ENCODE measurements around the gene DIMT1. TPM values are rescaled to one million over a fixed set of nuclear protein-coding genes. Genes with fewer than 3 reads are reported as not detected.

DIMT1 gene
- total RNA-seq, 1 experiment from 2014 or later, result 43.5 TPM

- ChIA-PET POLR2A (no interaction called here), RAD21 (ENCODE audit: low non-redundant PET in 1 of 2, low total read pairs in 2 of 2, uncharacterized antibody in 2 of 2, unreplicated experiment in 2 of 2) (no interaction called here), CTCF (no interaction called here)
- Histone ChIP-seq H3K27ac (ENCODE audit: low read depth, low read length) (no peak overlapping the region), H3K4me2 (ENCODE audit: low read length) (no peak overlapping the region), H3K9ac (ENCODE audit: low read length) (no peak overlapping the region), H3K27me3 (ENCODE audit: insufficient read depth, low read length) (no peaks in the 10 kb centered on the region), H3K9me3 (ENCODE audit: control insufficient read depth in 1 of 2, insufficient read depth in 1 of 2, low read depth in 1 of 2, low read length in 2 of 2) (no peaks in the 10 kb centered on the region), H2AFZ (ENCODE audit: low read depth, low read length, poor library complexity, severe bottlenecking) (no peak overlapping the region), H3K4me3 (replicated peaks in 1 of 2; ENCODE audit: low read depth in 1 of 2, low read length in 2 of 2) (no peak overlapping the region), H4K20me1 (ENCODE audit: insufficient read depth) (0 out of 2 replicates have a peak, but pooled peaks cover 4% of the 10 kb centered on the region), H3K9me2 (ENCODE audit: insufficient read depth) (no peaks in the 10 kb centered on the region), H3K36me3 (ENCODE audit: control insufficient read depth in 1 of 2, insufficient read depth in 2 of 2, low read length in 2 of 2) (0 out of 4 replicates have a peak, but pooled peaks cover 0 to 4% of the 10 kb centered on the region in 2 experiments), H3K4me1 (ENCODE audit: control insufficient read depth in 1 of 2, insufficient read depth in 2 of 2, low read length in 2 of 2) (no peaks in the 10 kb centered on the region), H3K79me2 (ENCODE audit: insufficient read depth, low read length) (peaks cover 100% of the 10 kb centered on the region)
- BruUV-seq (replicated peaks), result no TSS peak
- intact Hi-C loops (cut with micrococcal nuclease), result no loop called here
- TF ChIP-seq ZBTB33 (IDR thresholded peaks at IDR 0.05; ENCODE audit: extremely low read depth, insufficient replicate concordance, low read length) (no peak), MAX (IDR thresholded peaks at IDR 0.05) (no peak), YY1 (IDR thresholded peaks at IDR 0.05; ENCODE audit: extremely low read depth, insufficient replicate concordance, low read depth, low read length) (no peak), ZFX (IDR thresholded peaks at IDR 0.05) (no peak), EZH2phosphoT487 (IDR thresholded peaks at IDR 0.05; ENCODE audit: borderline replicate concordance) (no peak), JUND (IDR thresholded peaks at IDR 0.05) (no peak), ATF3 (IDR thresholded peaks at IDR 0.05) (no peak)
- DNase-seq (ENCODE audit: low read depth, low spot score) (no peak), ATAC-seq (no peak)
Observed at GRCh38 chr5:62421414-62421813, 17.7 kb upstream of the DIMT1 start.

GRCh38 chr5:62419609-62420008, 15.9 kb upstream of the DIMT1 start:
- Histone ChIP-seq H3K79me2 (ENCODE audit: insufficient read depth, low read length) (peaks cover 100% of the 10 kb centered on the region), H3K9ac (ENCODE audit: low read length) (no peak overlapping the region), H3K27ac (ENCODE audit: low read depth, low read length) (no peak overlapping the region), H4K20me1 (ENCODE audit: insufficient read depth) (0 out of 2 replicates have a peak, but pooled peaks cover 4% of the 10 kb centered on the region), H3K4me2 (ENCODE audit: low read length) (no peak overlapping the region), H3K27me3 (ENCODE audit: insufficient read depth, low read length) (no peaks in the 10 kb centered on the region), H3K4me3 (replicated peaks in 1 of 2; ENCODE audit: low read depth in 1 of 2, low read length in 2 of 2) (no peak overlapping the region), H3K9me3 (ENCODE audit: control insufficient read depth in 1 of 2, insufficient read depth in 1 of 2, low read depth in 1 of 2, low read length in 2 of 2) (no peaks in the 10 kb centered on the region), H3K4me1 (ENCODE audit: control insufficient read depth in 1 of 2, insufficient read depth in 2 of 2, low read length in 2 of 2) (no peaks in the 10 kb centered on the region), H3K9me2 (ENCODE audit: insufficient read depth) (no peaks in the 10 kb centered on the region), H3K36me3 (ENCODE audit: control insufficient read depth in 1 of 2, insufficient read depth in 2 of 2, low read length in 2 of 2) (0 out of 4 replicates have a peak, but pooled peaks cover 0 to 4% of the 10 kb centered on the region in 2 experiments), H2AFZ (ENCODE audit: low read depth, low read length, poor library complexity, severe bottlenecking) (no peak overlapping the region)
- CTCF ChIA-PET, result no interaction called here
- ATAC-seq (no peak), DNase-seq (ENCODE audit: low read depth, low spot score) (no peak)
- no TSS peak for BruUV-seq (replicated peaks)
- POLR2A ChIA-PET, result no interaction called here
- RAD21 ChIA-PET (ENCODE audit: low non-redundant PET in 1 of 2, low total read pairs in 2 of 2, uncharacterized antibody in 2 of 2, unreplicated experiment in 2 of 2), result no interaction called here
- intact Hi-C loops (cut with micrococcal nuclease), result no loop called here
- no peak for TF ChIP-seq CEBPB (IDR thresholded peaks at IDR 0.05; ENCODE audit: low read depth)
- no peak for TF ChIP-seq ZBTB33 (IDR thresholded peaks at IDR 0.05; ENCODE audit: extremely low read depth, insufficient replicate concordance, low read length)
- TF ChIP-seq ATF3 (IDR thresholded peaks at IDR 0.05), result no peak
- TF ChIP-seq TCF7L2 (IDR thresholded peaks at IDR 0.05; ENCODE audit: borderline replicate concordance, extremely low read depth, insufficient read depth, insufficient read length), result no peak
- TF ChIP-seq REST (IDR thresholded peaks at IDR 0.05; ENCODE audit: low read depth), result no peak
- TF ChIP-seq POLR2A (IDR thresholded peaks at IDR 0.05; ENCODE audit: borderline replicate concordance, extremely low read depth, insufficient read depth, insufficient read length), result no peak
